Breast epithelium (tissue), 4 donors: Measurements from ENCODE around the gene HOXB6. TPM values are rescaled to one million over a fixed set of nuclear protein-coding genes. Genes with fewer than 3 reads are reported as not detected.
A peak's percentile ranks its signal among the peaks of the same experiment; 100 is the strongest.

Source experiments
- DNase-seq, 2 donors: peaks; one replicate each; pipeline ENCODE4 v3.0.0-alpha.2; 2019; ENCODE audit warnings: low spot score in 2 of 2
- H3K27ac ChIP-seq, 2 donors: fragments of 200-600 bp; sonication (generic) in 1 of 2; one replicate each; pipeline ENCODE4 v1.5.1; 2016 to 2019; ENCODE audit warnings: mild to moderate bottlenecking in 1 of 2
- H3K27me3 ChIP-seq, 2 donors: fragments of 200-600 bp; sonication (generic) in 1 of 2; one replicate each; pipeline versions ENCODE4 v1.5.1 to v1.6.0; 2017 to 2019; ENCODE audit warnings: control low read depth in 1 of 2, mild to moderate bottlenecking in 1 of 2
- H3K36me3 ChIP-seq: fragments of 200-600 bp; one replicate; pipeline ENCODE4 v1.5.1; 2019
- H3K4me1 ChIP-seq, 2 donors: fragments of 200-600 bp; sonication (generic); one replicate each; pipeline ENCODE4 v1.5.1; 2016 to 2019; ENCODE audit warnings: control low read depth in 1 of 2
- H3K4me3 ChIP-seq, 3 donors: fragments of 200-600 bp; sonication (generic); 1 replicate in 2 of 3; 2 replicates in 1 of 3; pipeline ENCODE4 v1.5.1; 2016 to 2019; ENCODE audit warnings: mild to moderate bottlenecking in 3 of 3, moderate library complexity in 2 of 3
- H3K9me3 ChIP-seq, 2 donors: fragments of 200-600 bp; sonication (generic) in 1 of 2; one replicate each; pipeline ENCODE4 v1.5.1; 2016 to 2019; ENCODE audit warnings: control low read depth in 1 of 2
- CTCF ChIP-seq, 3 donors: fragments of 450-650 bp; IDR thresholded peaks; one replicate each; pipeline ENCODE4 v1.5.1; 2016 to 2017; ENCODE audit warnings: antibody characterized with exemption in 3 of 3, mild to moderate bottlenecking in 3 of 3, moderate library complexity in 3 of 3
- POLR2A ChIP-seq: fragments of 450-650 bp; IDR thresholded peaks from one replicate; pipeline ENCODE4 v1.6.1; 2016; ENCODE audit warnings: antibody characterized with exemption, mild to moderate bottlenecking, moderate library complexity
- POLR2AphosphoS5 ChIP-seq, 3 donors: sonication (generic); formaldehyde crosslinking; IDR thresholded peaks; one replicate each; pipeline ENCODE4 v1.6.1; 2017; ENCODE audit warnings: antibody characterized with exemption in 3 of 3
- intact Hi-C: fragments of 100-400 bp; cut with DNase I; formaldehyde crosslinking; loops from one replicate; pipeline ENCODE4 v1.15.1; 2023; ENCODE audit warnings: low total_unique reads
- total RNA-seq, 3 donors: library from RNA; depleted of rRNA; stranded (reverse); fragments of >200 nt; gene quantifications; one replicate each; pipeline ENCODE4 v1.1.0, GENCODE V29; 2016

HOXB6 gene
- total RNA-seq, 3 donors from 2014 or later, result 1.0 to 24.9 (median 18.2) TPM

- H3K4me1 ChIP-seq, result peaks cover 0 to 7% of the 10 kb centered on the region in 2 donors
- peaks cover 0 to 86% of the 10 kb centered on the region in 2 donors for H3K27me3 ChIP-seq
- H3K4me3 ChIP-seq, result peak overlapping the region in 2 of 3 donors; percentile 7 to 66
- no peak overlapping the region for H3K27ac ChIP-seq
- no peak for TF ChIP-seq POLR2AphosphoS5 (IDR thresholded peaks at IDR 0.05)
- TF ChIP-seq POLR2A, result no peak
- no peak for TF ChIP-seq CTCF (IDR thresholded peaks at IDR 0.05)
- DNase-seq, result no peak
- H3K36me3 ChIP-seq, result no peaks in the 10 kb centered on the region
- H3K9me3 ChIP-seq, result no peaks in the 10 kb centered on the region
- intact Hi-C loops, result loop anchor here (5.0 kb wide), 1 partner anchor 38 kb away; no protein-coding TSS in a partner anchor
Measured at GRCh38 chr17:48579760-48580554, 24.8 kb downstream of the HOXB6 start.

- Histone ChIP-seq H3K27me3 (peaks cover 0 to 82% of the 10 kb centered on the region in 2 donors), H3K9me3 (no peaks in the 10 kb centered on the region), H3K27ac (peak overlapping the region in 1 of 2 donors; percentile 94), H3K4me1 (peaks cover 0 to 7% of the 10 kb centered on the region in 2 donors), H3K36me3 (no peaks in the 10 kb centered on the region), H3K4me3 (peak overlapping the region in 2 of 3 donors; percentile 57 to 81)
- DNase-seq, result no peak
- intact Hi-C loops, result loop anchor here (5.0 kb wide), 1 partner anchor 37 kb away; no protein-coding TSS in a partner anchor
- TF ChIP-seq POLR2A (no peak), POLR2AphosphoS5 (IDR thresholded peaks at IDR 0.05) (no peak), CTCF (IDR thresholded peaks at IDR 0.05) (no peak)
Measured at GRCh38 chr17:48579471-48579759, 25.4 kb downstream of the HOXB6 start.

GRCh38 chr17:48578616-48579470, 25.9 kb downstream of the HOXB6 start:
- Histone ChIP-seq H3K9me3 (no peaks in the 10 kb centered on the region), H3K27me3 (peaks cover 0 to 81% of the 10 kb centered on the region in 2 donors), H3K4me3 (peak overlapping the region; percentile 49 to 81 (median 57)), H3K4me1 (peaks cover 0 to 7% of the 10 kb centered on the region in 2 donors), H3K36me3 (no peaks in the 10 kb centered on the region), H3K27ac (peak overlapping the region; percentile 73 to 94)
- TF ChIP-seq POLR2AphosphoS5 (IDR thresholded peaks at IDR 0.05) (no peak), POLR2A (no peak), CTCF (IDR thresholded peaks at IDR 0.05) (no peak)
- intact Hi-C loops, result loop anchor here (5.0 kb wide), 1 partner anchor 37 kb away; no protein-coding TSS in a partner anchor
- DNase-seq, result no peak

- DNase-seq, result peak in 1 of 2 donors; percentile 52
- Histone ChIP-seq H3K9me3 (no peaks in the 10 kb centered on the region), H3K4me1 (peaks cover 0 to 7% of the 10 kb centered on the region in 2 donors), H3K36me3 (no peaks in the 10 kb centered on the region), H3K27ac (peak within 1 kb of the TSS; percentile 73 to 94), H3K4me3 (peak within 1 kb of the TSS; percentile 49 to 81 (median 57)), H3K27me3 (peaks cover 0 to 73% of the 10 kb centered on the region in 2 donors)
- intact Hi-C loops, result loop anchor here (5.0 kb wide), 1 partner anchor 36 kb away; no protein-coding TSS in a partner anchor
- TF ChIP-seq POLR2A, result no peak
- no peak for TF ChIP-seq CTCF (IDR thresholded peaks at IDR 0.05)
- TF ChIP-seq POLR2AphosphoS5 (IDR thresholded peaks at IDR 0.05), result no peak
Measured at GRCh38 chr17:48577946-48578615, 26.7 kb downstream of the HOXB6 start, which contains the start of gene HOXB4. TSS of gene HOXB4 (minus strand) at chr17:48578350. CDS start at chr17:48578319, 31 bp downstream.
